Gastrocnemius medialis (tissue), 4 donors: Measurements from ENCODE around the gene PDZRN3. TPM values are rescaled to one million over a fixed set of nuclear protein-coding genes. Genes with fewer than 3 reads are reported as not detected.

Experiments
- ATAC-seq, 2 donors: fragments of 150-250 bp; one replicate each; pipeline ENCODE4 v1.9.1; 2016
- DNase-seq, 2 donors: peaks; one replicate each; pipeline ENCODE4 v3.0.0-alpha.2; 2019
- H3K27ac ChIP-seq, 4 donors: fragments of 200-600 bp; sonication (generic); 1 replicate in 1 of 4; 2 replicates in 3 of 4; pipeline ENCODE4 v1.5.1; 2016 to 2018; ENCODE audit warnings: mild to moderate bottlenecking in 2 of 4, moderate library complexity in 1 of 4
- H3K27me3 ChIP-seq, 3 donors: fragments of 200-600 bp; sonication (generic) in 2 of 3; 1 replicate in 1 of 3; 2 replicates in 2 of 3; pipeline versions ENCODE4 v1.5.1 to v1.6.0; 2016 to 2019; ENCODE audit warnings: mild to moderate bottlenecking in 1 of 3, moderate library complexity in 1 of 3
- H3K36me3 ChIP-seq, 2 donors: fragments of 200-600 bp; sonication (generic) in 1 of 2; one replicate each; pipeline ENCODE4 v1.5.1; 2017 to 2018
- H3K4me1 ChIP-seq, 2 donors: fragments of 200-600 bp; sonication (generic) in 1 of 2; one replicate each; pipeline ENCODE4 v1.5.1; 2016 to 2017; ENCODE audit warnings: mild to moderate bottlenecking in 2 of 2
- H3K4me3 ChIP-seq, 4 donors: fragments of 200-600 bp; sonication (generic) in 3 of 4; 1 replicate in 1 of 4; 2 replicates in 3 of 4; pipeline ENCODE4 v1.5.1; 2016 to 2019; ENCODE audit warnings: mild to moderate bottlenecking in 2 of 4
- H3K9me3 ChIP-seq, 3 donors: fragments of 200-600 bp; sonication (generic) in 2 of 3; 1 replicate in 1 of 3; 2 replicates in 2 of 3; pipeline ENCODE4 v1.5.1; 2016 to 2019
- POLR2A ChIP-seq, 2 donors: fragments of 450-650 bp; IDR thresholded peaks; one replicate each; pipeline ENCODE4 v1.6.1; 2017; ENCODE audit warnings: antibody characterized with exemption in 2 of 2, mild to moderate bottlenecking in 2 of 2, moderate library complexity in 2 of 2
- in situ Hi-C, 4 donors: fragments of 200-750 bp; cut with MboI; loops; one replicate each; pipeline versions ENCODE4 v1.15.0 to v1.8.0; 2017; ENCODE audit warnings: low sequenced_read_pairs in 4 of 4
- intact Hi-C: fragments of 100-400 bp; cut with DNase I; formaldehyde crosslinking; loops from one replicate; pipeline ENCODE4 v1.15.1; 2023; ENCODE audit warnings: low total_unique reads
- total RNA-seq, 4 donors: library from RNA; depleted of rRNA; stranded (reverse); fragments of >200 nt; gene quantifications; one replicate each; pipeline versions ENCODE4 v1.1.0 to v1.2.3, GENCODE V29; 2016
- TF ChIP-seq, protein P1 (sequence below), 5 experiments: fragments of 450-650 bp in 3 of 5; fragments of 200-600 bp in 2 of 5; sonication (generic) in 2 of 5; IDR thresholded peaks in 4 of 5; conservative IDR thresholded peaks in 1 of 5; 1 replicate in 4 of 5; 2 replicates in 1 of 5; pipeline ENCODE4 v1.5.1; 2016 to 2019; ENCODE audit warnings: antibody characterized with exemption in 5 of 5, mild to moderate bottlenecking in 3 of 5, moderate library complexity in 3 of 5

PDZRN3 gene
- total RNA-seq, 4 donors from 2014 or later = 9.1 to 30.3 (median 24.7) TPM

DNA sequence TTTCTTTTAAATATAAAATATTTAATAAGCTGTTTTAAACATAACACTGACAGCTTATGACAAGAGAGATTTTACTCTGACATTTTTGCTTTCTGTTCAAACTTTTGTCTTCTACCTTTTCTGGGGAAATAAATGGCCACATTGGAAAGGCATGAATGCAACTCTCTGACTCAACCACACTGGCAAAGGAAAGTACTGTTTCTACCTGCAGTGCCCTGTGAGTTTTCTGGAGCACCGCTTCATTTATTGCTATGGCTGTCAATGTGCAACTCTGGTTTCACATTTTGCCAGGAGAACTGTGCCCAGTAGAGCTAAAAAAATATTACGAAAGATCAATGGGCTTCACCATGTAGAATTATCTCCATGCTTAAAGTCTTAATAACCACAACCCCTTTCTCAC lies 15.1 kb downstream of the PDZRN3 start:
- DNase-seq (no peak), ATAC-seq (peak; percentile 65 to 71)
- no peaks in the 10 kb centered on the region for H3K27me3 ChIP-seq
- peak overlapping the region in 3 of 4 donors; percentile 14 to 24 (median 20) for H3K4me3 ChIP-seq
- H3K9me3 ChIP-seq = no peaks in the 10 kb centered on the region
- intact Hi-C loops = loop anchor here (2.0 kb wide), 1 partner anchor 23 kb away; no protein-coding TSS in a partner anchor
- H3K4me1 ChIP-seq = peaks cover 82 to 93% of the 10 kb centered on the region in 2 donors
- H3K36me3 ChIP-seq = no peaks in the 10 kb centered on the region
- in situ Hi-C loops = loop anchor here in 1 of 4 donors (10.0 kb wide), 1 partner anchor 95 kb away; no protein-coding TSS in a partner anchor
- H3K27ac ChIP-seq = peak overlapping the region; percentile 79 to 94 (median 86)
- TF ChIP-seq POLR2A (IDR thresholded peaks at IDR 0.05) = no peak
- TF ChIP-seq, protein P1, sequence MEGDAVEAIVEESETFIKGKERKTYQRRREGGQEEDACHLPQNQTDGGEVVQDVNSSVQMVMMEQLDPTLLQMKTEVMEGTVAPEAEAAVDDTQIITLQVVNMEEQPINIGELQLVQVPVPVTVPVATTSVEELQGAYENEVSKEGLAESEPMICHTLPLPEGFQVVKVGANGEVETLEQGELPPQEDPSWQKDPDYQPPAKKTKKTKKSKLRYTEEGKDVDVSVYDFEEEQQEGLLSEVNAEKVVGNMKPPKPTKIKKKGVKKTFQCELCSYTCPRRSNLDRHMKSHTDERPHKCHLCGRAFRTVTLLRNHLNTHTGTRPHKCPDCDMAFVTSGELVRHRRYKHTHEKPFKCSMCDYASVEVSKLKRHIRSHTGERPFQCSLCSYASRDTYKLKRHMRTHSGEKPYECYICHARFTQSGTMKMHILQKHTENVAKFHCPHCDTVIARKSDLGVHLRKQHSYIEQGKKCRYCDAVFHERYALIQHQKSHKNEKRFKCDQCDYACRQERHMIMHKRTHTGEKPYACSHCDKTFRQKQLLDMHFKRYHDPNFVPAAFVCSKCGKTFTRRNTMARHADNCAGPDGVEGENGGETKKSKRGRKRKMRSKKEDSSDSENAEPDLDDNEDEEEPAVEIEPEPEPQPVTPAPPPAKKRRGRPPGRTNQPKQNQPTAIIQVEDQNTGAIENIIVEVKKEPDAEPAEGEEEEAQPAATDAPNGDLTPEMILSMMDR (IDR thresholded peaks at IDR 0.05 in 4 of 5, conservative IDR thresholded peaks at IDR 0.05 in 1 of 5) = no peak

DNA sequence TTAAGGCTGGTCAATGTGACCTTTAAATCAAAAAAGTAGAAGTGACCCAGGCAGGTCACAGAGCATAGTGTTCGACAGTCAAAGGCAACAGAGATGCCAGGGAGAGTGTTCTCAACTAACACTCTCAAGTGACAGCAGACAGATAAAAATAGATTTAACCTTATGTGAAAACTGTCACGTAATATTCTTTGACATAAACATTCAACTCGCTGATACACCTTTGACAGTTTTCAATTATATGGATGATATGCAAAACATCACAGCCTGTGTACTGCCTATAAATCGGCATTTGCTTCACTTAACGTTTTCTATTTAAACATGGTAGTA lies 15.5 kb downstream of the PDZRN3 start:
- H3K9me3 ChIP-seq = no peaks in the 10 kb centered on the region
- in situ Hi-C loops (loop anchor here in 1 of 4 donors (10.0 kb wide), 1 partner anchor 94 kb away; no protein-coding TSS in a partner anchor), intact Hi-C loops (loop anchor here (2.0 kb wide), 1 partner anchor 22 kb away; no protein-coding TSS in a partner anchor)

DNA sequence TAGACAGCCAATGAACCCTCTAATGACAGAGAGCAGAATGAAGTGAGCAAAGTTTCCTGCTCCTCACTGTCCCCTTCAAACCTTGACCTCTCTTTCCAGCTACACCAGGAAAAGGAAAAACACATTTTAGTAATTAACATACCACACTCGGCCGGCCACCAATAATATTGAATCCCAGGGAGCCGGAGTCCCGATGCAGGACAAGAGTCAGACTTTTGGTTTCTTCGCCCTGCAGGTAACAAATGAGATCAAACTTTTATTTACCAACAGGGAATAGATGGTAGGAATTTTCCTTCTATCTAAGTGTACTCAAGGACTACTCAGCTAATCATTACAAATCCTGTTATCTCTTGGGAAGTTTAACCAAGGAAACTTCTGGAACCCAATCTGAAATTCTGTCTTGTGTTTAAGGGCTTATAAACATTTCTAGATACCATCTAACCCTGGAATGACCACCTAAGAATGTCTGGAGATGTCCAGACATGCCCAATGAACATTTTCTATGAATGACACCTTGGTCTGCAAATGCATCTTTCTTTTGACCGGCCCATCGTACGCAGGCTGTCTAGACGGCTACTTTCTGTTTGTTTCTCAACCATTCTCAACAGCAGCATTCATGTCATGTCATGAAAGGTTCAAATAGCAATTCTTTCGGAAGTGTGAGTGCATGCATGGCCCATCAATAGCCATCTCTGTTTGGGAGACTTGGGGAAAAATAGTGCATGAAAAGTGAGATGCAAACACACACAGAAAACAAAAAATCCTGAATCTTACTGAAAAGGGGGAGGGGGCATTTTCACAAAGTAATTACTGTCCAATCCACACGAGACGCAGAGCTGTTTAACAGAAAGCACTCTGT lies 16.1 kb downstream of the PDZRN3 start:
- peak in 1 of 2 donors; percentile 18 for ATAC-seq
- H3K4me1 ChIP-seq = peaks cover 89 to 93% of the 10 kb centered on the region in 2 donors

More for the DNA sequence above, 15.5 kb downstream of the PDZRN3 start:
- no peak for DNase-seq
- peak; percentile 80 to 83 for ATAC-seq
- H3K4me1 ChIP-seq = peaks cover 83 to 93% of the 10 kb centered on the region in 2 donors
- no peaks in the 10 kb centered on the region for H3K27me3 ChIP-seq
- H3K4me3 ChIP-seq = peak overlapping the region; percentile 14 to 24 (median 21)
- no peaks in the 10 kb centered on the region for H3K36me3 ChIP-seq
- peak overlapping the region; percentile 79 to 94 (median 86) for H3K27ac ChIP-seq
- TF ChIP-seq, protein P1 (IDR thresholded peaks at IDR 0.05 in 4 of 5, conservative IDR thresholded peaks at IDR 0.05 in 1 of 5) = no peak
- TF ChIP-seq POLR2A (IDR thresholded peaks at IDR 0.05) = peak in 1 of 2 donors; percentile 29

DNA sequence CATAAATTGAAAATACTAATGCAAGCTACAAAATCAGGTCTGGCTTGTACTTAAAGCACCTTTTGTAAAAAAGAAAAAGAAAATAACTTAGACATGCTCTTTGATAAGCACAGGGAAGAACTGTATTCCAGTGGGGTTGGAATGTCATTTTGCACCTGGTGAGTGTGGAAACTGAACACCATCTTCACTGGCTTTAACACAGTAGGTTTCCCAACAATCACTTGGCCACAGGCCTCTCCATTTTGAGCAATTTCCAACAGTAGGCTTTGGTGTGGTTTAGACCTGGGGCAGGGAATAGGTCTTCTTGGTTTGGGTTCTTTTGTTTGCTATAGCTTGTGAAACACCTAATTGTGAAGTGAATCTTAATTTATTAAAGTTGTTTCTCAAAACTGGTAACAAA lies 18.9 kb downstream of the PDZRN3 start:
- peak; percentile 75 to 78 for ATAC-seq
- no peaks in the 10 kb centered on the region for H3K9me3 ChIP-seq
- peak overlapping the region; percentile 79 to 94 (median 86) for H3K27ac ChIP-seq
- intact Hi-C loops (no loop called here), in situ Hi-C loops (loop anchor here in 1 of 4 donors (10.0 kb wide), 1 partner anchor 91 kb away; no protein-coding TSS in a partner anchor)
- H3K27me3 ChIP-seq = no peaks in the 10 kb centered on the region
- no peak overlapping the region for H3K4me3 ChIP-seq
- DNase-seq = peak in 1 of 2 donors; percentile 70
- no peak for TF ChIP-seq POLR2A (IDR thresholded peaks at IDR 0.05)
- TF ChIP-seq, protein P1 (IDR thresholded peaks at IDR 0.05 in 4 of 5, conservative IDR thresholded peaks at IDR 0.05 in 1 of 5) = no peak
- peaks cover 93 to 94% of the 10 kb centered on the region in 2 donors for H3K4me1 ChIP-seq
- H3K36me3 ChIP-seq = no peaks in the 10 kb centered on the region

More for the DNA sequence above, 16.1 kb downstream of the PDZRN3 start:
- no peak for DNase-seq
- H3K36me3 ChIP-seq = no peaks in the 10 kb centered on the region
- peak overlapping the region in 2 of 4 donors; percentile 22 to 24 for H3K4me3 ChIP-seq
- no peaks in the 10 kb centered on the region for H3K9me3 ChIP-seq
- intact Hi-C loops = loop anchor here (2.0 kb wide), 1 partner anchor 22 kb away; no protein-coding TSS in a partner anchor
- no peaks in the 10 kb centered on the region for H3K27me3 ChIP-seq
- TF ChIP-seq POLR2A (IDR thresholded peaks at IDR 0.05) = no peak
- TF ChIP-seq, protein P1 (IDR thresholded peaks at IDR 0.05 in 4 of 5, conservative IDR thresholded peaks at IDR 0.05 in 1 of 5) = no peak
- in situ Hi-C loops = loop anchor here in 1 of 4 donors (10.0 kb wide), 1 partner anchor 94 kb away; no protein-coding TSS in a partner anchor
- H3K27ac ChIP-seq = peak overlapping the region; percentile 79 to 94 (median 86)
